ENCODE results near the gene DEPP1. TPM values are rescaled to one million over a fixed set of nuclear protein-coding genes. Genes with fewer than 3 reads are reported as not detected.
A peak's percentile ranks its signal among the peaks of the same experiment; 100 is the strongest.

The DEPP1 gene
- total and polyA plus RNA-seq, 2 of the 13 experiments (the other 11 are each of a cell fraction or from before 2014, with no cell fraction given) = 14.8 to 270 TPM

DNA sequence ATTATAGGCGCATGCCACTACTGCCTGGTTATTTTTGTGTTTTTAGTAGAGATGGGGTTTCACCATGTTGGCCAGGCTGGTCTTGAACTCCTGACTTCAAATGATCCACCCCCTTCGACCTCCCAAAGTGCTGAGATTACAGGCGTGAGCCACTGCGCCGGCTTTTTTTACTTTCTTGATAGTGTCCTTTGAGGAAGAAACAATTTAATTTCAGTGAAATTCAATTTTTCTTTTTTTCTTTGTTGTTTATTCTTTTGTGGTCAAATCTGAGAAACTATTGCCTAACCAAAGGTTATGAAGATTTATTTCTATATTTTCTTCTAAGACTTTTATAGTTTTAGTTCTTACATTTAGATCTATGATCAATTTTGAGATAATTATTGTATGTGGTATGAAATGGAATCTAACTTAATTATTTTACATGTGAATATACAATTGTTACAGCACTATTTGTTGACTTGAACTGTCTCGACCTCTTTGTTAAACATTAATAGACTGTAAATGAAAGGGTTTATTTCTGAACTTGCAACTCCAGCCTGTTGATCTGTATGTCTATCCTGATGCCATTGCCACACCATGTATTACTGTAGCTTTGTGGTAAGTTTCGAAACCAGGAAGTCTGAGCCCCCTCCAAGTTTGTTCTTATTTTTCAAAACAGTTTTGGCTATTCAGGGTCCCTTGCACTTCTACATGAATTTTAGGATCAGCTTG lies 38.8 kb downstream of the DEPP1 start (continued):
- peak; percentile 39 to 95; a peak in 2 of 4 replicates for TF ChIP-seq NR2F1 (CRISPR knock-in tag; IDR thresholded peaks at IDR 0.05)
- no peak; the same call in 1 of the 2 replicates for TF ChIP-seq MIER3 (CRISPR knock-in tag; IDR thresholded peaks at IDR 0.05; ENCODE audit: borderline replicate concordance)
- TF ChIP-seq ZC3H4 (CRISPR knock-in tag; IDR thresholded peaks at IDR 0.05; ENCODE audit: borderline replicate concordance) = no peak
- no peak for TF ChIP-seq ZNF749 (CRISPR knock-in tag; IDR thresholded peaks at IDR 0.05; ENCODE audit: borderline replicate concordance)
- peak; percentile 60; the same call in 1 of the 2 replicates for TF ChIP-seq CREM (IDR thresholded peaks at IDR 0.05)
- TF ChIP-seq CREM (CRISPR knock-in tag; IDR thresholded peaks at IDR 0.05) = no peak
- no peak for TF ChIP-seq ZNF24 (IDR thresholded peaks at IDR 0.05)
- peak; percentile 57; the same call in 1 of the 2 replicates for TF ChIP-seq KAT8 (CRISPR knock-in tag; IDR thresholded peaks at IDR 0.05)
- TF ChIP-seq SOX5 (CRISPR knock-in tag; IDR thresholded peaks at IDR 0.05; ENCODE audit: borderline replicate concordance) = peak; percentile 74; the same call in 1 of the 2 replicates
- no peak for TF ChIP-seq PRMT3 (CRISPR knock-in tag; IDR thresholded peaks at IDR 0.05; ENCODE audit: borderline replicate concordance, low read depth)
- TF ChIP-seq, protein P1, sequence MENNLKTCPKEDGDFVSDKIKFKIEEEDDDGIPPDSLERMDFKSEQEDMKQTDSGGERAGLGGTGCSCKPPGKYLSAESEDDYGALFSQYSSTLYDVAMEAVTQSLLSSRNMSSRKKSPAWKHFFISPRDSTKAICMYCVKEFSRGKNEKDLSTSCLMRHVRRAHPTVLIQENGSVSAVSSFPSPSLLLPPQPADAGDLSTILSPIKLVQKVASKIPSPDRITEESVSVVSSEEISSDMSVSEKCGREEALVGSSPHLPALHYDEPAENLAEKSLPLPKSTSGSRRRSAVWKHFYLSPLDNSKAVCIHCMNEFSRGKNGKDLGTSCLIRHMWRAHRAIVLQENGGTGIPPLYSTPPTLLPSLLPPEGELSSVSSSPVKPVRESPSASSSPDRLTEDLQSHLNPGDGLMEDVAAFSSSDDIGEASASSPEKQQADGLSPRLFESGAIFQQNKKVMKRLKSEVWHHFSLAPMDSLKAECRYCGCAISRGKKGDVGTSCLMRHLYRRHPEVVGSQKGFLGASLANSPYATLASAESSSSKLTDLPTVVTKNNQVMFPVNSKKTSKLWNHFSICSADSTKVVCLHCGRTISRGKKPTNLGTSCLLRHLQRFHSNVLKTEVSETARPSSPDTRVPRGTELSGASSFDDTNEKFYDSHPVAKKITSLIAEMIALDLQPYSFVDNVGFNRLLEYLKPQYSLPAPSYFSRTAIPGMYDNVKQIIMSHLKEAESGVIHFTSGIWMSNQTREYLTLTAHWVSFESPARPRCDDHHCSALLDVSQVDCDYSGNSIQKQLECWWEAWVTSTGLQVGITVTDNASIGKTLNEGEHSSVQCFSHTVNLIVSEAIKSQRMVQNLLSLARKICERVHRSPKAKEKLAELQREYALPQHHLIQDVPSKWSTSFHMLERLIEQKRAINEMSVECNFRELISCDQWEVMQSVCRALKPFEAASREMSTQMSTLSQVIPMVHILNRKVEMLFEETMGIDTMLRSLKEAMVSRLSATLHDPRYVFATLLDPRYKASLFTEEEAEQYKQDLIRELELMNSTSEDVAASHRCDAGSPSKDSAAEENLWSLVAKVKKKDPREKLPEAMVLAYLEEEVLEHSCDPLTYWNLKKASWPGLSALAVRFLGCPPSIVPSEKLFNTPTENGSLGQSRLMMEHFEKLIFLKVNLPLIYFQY (CRISPR knock-in tag; IDR thresholded peaks at IDR 0.05; ENCODE audit: borderline replicate concordance) = no peak
- no peak for TF ChIP-seq PRDM10 (CRISPR knock-in tag; IDR thresholded peaks at IDR 0.05; ENCODE audit: low read depth)
- TF ChIP-seq, protein P2, sequence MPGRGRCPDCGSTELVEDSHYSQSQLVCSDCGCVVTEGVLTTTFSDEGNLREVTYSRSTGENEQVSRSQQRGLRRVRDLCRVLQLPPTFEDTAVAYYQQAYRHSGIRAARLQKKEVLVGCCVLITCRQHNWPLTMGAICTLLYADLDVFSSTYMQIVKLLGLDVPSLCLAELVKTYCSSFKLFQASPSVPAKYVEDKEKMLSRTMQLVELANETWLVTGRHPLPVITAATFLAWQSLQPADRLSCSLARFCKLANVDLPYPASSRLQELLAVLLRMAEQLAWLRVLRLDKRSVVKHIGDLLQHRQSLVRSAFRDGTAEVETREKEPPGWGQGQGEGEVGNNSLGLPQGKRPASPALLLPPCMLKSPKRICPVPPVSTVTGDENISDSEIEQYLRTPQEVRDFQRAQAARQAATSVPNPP (CRISPR knock-in tag; IDR thresholded peaks at IDR 0.05) = no peak
- TF ChIP-seq, protein P3, sequence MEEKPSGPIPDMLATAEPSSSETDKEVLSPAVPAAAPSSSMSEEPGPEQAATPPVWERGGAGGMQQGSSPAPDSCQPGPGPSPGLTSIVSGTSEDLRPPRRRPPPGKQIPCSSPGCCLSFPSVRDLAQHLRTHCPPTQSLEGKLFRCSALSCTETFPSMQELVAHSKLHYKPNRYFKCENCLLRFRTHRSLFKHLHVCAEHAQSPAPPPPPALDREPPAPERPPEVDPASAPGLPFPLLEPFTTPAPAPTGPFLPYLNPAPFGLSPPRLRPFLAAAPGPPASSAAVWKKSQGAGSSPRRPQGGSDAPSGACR (CRISPR knock-in tag; IDR thresholded peaks at IDR 0.05) = no peak
- TF ChIP-seq, protein P4, sequence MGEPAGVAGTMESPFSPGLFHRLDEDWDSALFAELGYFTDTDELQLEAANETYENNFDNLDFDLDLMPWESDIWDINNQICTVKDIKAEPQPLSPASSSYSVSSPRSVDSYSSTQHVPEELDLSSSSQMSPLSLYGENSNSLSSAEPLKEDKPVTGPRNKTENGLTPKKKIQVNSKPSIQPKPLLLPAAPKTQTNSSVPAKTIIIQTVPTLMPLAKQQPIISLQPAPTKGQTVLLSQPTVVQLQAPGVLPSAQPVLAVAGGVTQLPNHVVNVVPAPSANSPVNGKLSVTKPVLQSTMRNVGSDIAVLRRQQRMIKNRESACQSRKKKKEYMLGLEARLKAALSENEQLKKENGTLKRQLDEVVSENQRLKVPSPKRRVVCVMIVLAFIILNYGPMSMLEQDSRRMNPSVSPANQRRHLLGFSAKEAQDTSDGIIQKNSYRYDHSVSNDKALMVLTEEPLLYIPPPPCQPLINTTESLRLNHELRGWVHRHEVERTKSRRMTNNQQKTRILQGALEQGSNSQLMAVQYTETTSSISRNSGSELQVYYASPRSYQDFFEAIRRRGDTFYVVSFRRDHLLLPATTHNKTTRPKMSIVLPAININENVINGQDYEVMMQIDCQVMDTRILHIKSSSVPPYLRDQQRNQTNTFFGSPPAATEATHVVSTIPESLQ (CRISPR knock-in tag; conservative IDR thresholded peaks at IDR 0.05) = no peak
- no peak for TF ChIP-seq ZNF747 (CRISPR knock-in tag; IDR thresholded peaks at IDR 0.05; ENCODE audit: borderline replicate concordance)
